GM18498 (cell line): Measurements from ENCODE around the gene TNPO3.

Experiments used
- ATAC-seq: cut with Tn5 transposase; IDR thresholded peaks from one replicate; pipeline ENCODE4 v1.9.1; 2021; ENCODE audit warnings: mild to moderate bottlenecking, moderate library complexity; ENCODE audit not compliant: unreplicated experiment

Gene TNPO3

GRCh38 chr7:129054438-129055293, at the start of gene TNPO3:
TSS of gene TNPO3 (minus strand) at chr7:129055111. CDS start at chr7:129054770, 341 bp downstream.
- ATAC-seq = peak; percentile 89

DNA sequence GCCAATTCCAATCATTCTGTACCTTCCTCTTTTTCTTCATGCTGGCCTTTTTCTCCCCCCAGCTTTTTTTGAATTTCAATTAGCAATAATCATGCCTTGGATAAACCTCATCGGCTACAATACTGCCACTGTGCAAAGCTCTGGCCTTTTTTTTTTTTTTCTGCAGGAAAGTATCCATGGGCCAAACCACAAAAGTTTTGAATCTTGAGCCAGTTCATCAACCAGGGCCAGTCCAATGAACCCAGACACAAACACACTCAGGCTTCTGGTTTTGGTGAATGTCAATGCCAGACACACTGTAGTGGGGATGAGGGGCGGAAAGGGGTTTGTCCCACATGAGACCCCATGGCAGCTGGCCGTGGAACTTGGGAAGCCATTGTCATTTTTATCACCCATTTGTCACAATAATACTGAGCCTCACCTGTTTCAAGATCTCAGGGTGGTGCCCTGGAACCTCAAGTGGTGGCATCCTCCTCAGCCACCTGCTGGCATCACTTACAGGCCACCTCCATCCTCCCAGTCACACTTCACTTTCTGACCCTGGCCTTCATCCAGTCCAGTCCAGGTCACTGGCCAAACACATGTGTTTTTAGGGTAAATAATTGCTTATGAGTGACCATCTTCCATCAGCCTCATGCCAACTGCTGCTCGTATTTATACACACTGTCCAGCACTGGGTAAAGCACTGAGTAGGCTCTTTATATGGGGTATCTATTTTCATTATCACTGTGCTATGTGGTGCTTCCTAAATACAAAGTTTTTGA, 48.8 kb upstream of the TNPO3 start:
- no peak for ATAC-seq

- ATAC-seq = no peak
These were observed 46.8 kb upstream of the TNPO3 start for GRCh38 chr7:129101746-129102145.

DNA sequence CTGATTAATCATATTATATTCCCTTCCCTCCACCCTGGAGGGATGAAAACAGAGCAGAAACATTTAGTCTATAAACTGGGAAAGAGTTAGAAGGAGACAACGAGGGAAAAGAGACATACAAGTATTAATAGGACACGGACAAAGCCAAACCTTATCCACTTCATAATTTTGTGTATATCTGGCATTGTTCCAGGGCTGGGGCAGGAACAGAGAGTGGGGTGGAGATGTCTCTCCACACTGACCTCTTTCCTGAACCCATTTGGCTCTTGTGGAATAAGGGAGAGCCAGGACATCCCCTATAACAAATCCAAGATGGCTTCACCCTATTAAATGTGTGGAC, 45.9 kb upstream of the TNPO3 start:
- no peak for ATAC-seq

- ATAC-seq = no peak
These were observed 43.6 kb upstream of the TNPO3 start for GRCh38 chr7:129098409-129099084.

DNA sequence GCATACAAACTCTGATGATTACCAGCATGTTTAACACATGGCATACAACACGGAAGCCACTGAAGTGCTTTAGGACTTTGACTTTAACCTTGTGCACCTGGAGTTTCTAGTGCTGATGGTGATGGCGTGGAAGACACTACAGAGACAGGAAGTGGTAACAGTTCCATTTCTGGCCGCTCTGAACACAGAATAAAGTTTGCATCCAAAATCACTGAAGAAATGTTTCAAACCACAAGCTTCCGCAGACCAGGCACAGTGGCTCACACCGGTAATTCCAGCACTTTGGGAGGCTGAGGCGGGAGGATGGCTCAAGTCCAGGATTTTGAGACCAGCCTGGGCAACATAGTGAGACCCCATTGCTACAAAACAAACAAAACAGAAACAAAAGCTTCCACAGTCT, 40.3 kb upstream of the TNPO3 start:
- ATAC-seq = peak; percentile 87

DNA sequence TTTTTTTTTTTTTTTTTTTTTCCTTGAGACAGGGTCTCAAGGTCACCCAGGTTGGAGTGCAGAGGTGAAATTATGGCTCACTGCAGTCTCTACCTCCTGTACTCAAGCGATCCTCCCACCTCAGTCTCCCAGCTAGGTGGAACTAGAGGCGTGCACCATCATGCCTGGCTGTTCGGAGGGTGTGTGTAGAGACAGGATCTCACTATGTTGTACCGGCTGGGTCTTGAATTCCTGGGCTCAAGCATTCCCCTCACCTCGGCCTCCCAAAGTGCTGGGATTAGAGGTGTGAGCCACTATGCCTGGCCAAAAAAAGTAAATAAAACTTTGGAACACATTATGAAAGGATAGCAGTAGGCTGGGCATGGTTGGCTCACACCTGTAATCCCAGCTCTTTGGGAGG, 39.6 kb upstream of the TNPO3 start:
- ATAC-seq = no peak

- ATAC-seq = no peak
These were observed 39.1 kb upstream of the TNPO3 start for GRCh38 chr7:129093867-129094456.

DNA sequence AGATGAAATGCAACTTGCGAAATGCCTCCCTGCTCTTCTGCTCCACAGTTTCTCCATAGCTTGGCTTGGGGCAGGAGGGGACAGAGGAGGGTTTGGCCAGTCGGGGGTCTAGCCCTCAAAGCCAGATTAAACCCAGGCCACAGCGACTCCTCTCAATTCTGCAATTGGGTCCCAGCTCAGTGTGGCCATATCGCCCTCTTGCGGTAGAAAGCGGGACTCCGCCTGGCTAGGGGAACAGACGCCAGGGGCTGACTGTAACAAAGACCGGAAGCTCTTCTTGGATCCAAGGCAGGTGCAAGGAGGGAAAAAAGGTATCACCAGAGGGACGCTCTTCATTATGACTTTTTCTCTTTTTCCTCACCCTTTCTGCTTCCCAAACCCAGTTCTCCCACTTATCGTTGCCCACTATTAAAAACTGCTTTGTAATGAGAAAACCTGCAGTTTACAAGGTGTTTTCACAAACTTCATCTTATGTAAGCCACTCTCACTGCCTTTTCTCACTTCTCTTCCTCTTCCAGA, 36.6 kb upstream of the TNPO3 start:
- ATAC-seq = peak; percentile 50

- no peak for ATAC-seq
These were observed 35.5 kb upstream of the TNPO3 start for GRCh38 chr7:129090300-129090907.

GRCh38 chr7:129089521-129090212, 34.8 kb upstream of the TNPO3 start:
- peak; percentile 75 for ATAC-seq

DNA sequence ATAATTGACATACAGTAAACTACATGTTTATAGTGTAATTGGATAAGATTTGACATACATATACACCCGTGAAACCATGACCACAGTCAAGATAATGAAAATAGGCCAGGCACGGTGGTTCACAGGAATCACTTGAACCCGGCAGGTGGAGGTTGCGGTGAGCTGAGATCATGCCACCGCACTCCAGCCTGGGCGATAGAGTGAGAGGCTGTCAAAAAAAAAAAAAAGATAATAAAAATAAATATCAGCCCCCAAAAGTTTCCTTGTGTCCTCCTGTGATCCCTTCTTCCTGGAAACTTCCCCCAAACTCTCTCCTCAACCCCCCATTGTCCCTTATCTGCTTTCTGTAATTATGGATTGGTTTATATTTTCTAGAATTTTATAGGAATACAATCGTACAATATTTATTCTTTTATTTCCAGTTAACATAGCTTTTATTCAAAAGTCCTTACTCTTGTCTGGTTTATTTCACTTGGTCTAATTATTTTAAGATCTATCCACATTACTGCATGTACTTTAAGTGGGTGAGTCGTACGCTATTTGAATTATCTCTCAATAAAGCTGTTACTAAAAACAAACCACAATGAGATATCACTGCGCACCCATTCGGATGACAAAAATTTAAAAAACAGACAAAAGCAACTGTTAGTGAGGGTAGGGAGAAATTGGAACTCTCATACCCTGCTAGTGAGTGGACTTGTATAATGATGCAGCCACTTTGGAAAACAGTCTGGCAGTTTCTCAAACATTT, 30.1 kb upstream of the TNPO3 start:
- ATAC-seq = no peak

DNA sequence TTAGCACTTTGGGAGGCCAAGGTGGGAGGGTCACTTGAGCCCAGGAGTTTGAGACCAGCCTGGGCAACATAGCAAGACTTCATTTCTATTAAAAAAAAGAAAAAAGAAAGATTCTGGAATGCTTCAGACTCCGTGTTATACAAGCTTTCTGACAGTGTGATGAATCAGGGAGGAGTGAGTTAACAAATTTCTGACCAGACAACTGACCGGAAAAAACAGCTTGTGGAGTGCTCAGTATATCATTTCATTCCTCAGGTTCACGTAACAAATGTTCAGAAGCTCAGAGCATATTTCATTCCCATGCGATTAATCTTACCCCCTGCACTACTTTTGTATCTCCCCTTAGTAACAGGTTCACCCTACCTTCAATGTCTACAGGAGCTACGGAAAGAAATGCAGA, 28.6 kb upstream of the TNPO3 start:
- ATAC-seq = no peak

GRCh38 chr7:129078455-129078854, 23.5 kb upstream of the TNPO3 start:
- no peak for ATAC-seq

DNA sequence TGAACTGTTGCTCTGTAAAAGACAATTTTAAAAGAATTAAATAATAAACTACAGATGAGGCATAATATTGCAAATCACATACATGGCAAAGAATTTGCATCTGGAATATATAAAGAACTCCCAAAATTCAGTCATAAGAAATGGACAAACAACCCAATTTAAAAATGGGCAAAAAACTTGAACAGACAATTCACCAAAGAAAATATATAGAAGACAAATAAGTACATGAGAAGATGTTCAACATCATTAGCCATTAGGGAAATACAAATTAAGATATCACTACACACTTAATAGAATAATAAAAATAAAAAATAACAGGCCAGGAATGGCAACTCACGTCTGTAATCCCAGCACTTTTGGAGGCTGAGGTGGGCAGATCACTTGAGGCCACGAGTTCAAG, 22.0 kb upstream of the TNPO3 start:
- no peak for ATAC-seq

- no peak for ATAC-seq
These were observed 20.1 kb upstream of the TNPO3 start for GRCh38 chr7:129074994-129075393.

DNA sequence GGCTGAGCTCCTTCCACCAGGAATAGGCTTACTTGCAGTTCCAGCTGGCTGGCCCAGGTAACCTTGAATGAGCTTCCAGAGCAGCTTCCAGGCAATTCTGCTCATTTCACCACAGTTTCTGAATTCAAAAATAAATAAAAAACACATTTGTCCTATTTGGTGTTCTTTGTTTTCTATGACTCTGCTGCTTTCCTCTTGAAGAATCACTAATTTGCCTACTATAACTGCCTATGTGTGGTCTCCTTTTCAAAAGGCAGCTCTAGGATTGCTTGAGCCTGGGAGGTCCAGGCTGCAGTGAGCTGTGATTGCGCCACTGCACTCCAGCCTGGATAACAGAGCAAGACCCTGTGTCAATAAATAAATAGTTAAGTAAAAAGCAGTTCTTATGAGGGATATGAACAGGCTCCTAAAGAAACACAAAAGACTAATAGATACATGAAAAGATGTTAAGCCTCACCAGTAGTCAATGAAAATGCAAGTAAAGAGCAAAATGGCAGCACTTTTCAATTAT, 19.5 kb upstream of the TNPO3 start:
- ATAC-seq = no peak

GRCh38 chr7:129073738-129074137, 18.8 kb upstream of the TNPO3 start:
- ATAC-seq = no peak

GRCh38 chr7:129073204-129073603, 18.3 kb upstream of the TNPO3 start:
- ATAC-seq = no peak
